Measurements from ENCODE around the gene MPEG1. TPM values are rescaled to one million over a fixed set of nuclear protein-coding genes. Genes with fewer than 3 reads are reported as not detected.
A peak's percentile ranks its signal among the peaks of the same experiment; 100 is the strongest.

Gene MPEG1
- total RNA-seq, 2 donors from 2014 or later = 1.3 to 3.9 TPM

GRCh38 chr11:59214141-59214893 is 1.6 kb upstream of the MPEG1 start:
- Histone ChIP-seq H3K36me3 (replicated peaks in 1 of 2; ENCODE audit: insufficient read depth in 1 of 2, low read depth in 2 of 2) (no peaks in the 10 kb centered on the region), H3K4me1 (no peaks in the 10 kb centered on the region), H3K27ac (peak overlapping the region in 1 of 4 donors; percentile 16), H3K27me3 (no peaks in the 10 kb centered on the region), H3K9me3 (no peaks in the 10 kb centered on the region), H3K4me3 (no peak overlapping the region)
- ATAC-seq (no peak), DNase-seq (no peak)
- TF ChIP-seq POLR2A (IDR thresholded peaks at IDR 0.05) (no peak), CTCF (IDR thresholded peaks at IDR 0.05) (no peak)
- intact Hi-C loops (cut with DNase I) = no loop called here
- 60 to 68% methylated on average over 2 of the region's 2 CpGs for WGBS, 2 donors

- intact Hi-C loops (cut with DNase I) = no loop called here
- Histone ChIP-seq H3K36me3 (replicated peaks in 1 of 2; ENCODE audit: insufficient read depth in 1 of 2, low read depth in 2 of 2) (no peaks in the 10 kb centered on the region), H3K9me3 (no peaks in the 10 kb centered on the region), H3K27me3 (no peaks in the 10 kb centered on the region), H3K4me1 (peaks cover 7% of the 10 kb centered on the region), H3K27ac (no peak overlapping the region), H3K4me3 (no peak overlapping the region)
- ATAC-seq = no peak
- TF ChIP-seq CTCF (IDR thresholded peaks at IDR 0.05) (no peak), POLR2A (IDR thresholded peaks at IDR 0.05) (no peak)
- DNase-seq = no peak
- WGBS, 2 donors = 73 to 77% methylated on average over 7 of the region's 7 CpGs
These were observed 505 bp downstream of the MPEG1 start for GRCh38 chr11:59212222-59212621.

- DNase-seq (no peak), ATAC-seq (no peak)
- TF ChIP-seq CTCF (IDR thresholded peaks at IDR 0.05) (no peak), POLR2A (IDR thresholded peaks at IDR 0.05) (no peak)
- H3K4me1 ChIP-seq = peaks cover 12% of the 10 kb centered on the region
- no peaks in the 10 kb centered on the region for H3K9me3 ChIP-seq
- H3K27me3 ChIP-seq = no peaks in the 10 kb centered on the region
- 56 to 78% methylated on average over 2 of the region's 2 CpGs for WGBS, 2 donors
- H3K4me3 ChIP-seq = no peak overlapping the region
- H3K36me3 ChIP-seq (replicated peaks in 1 of 2; ENCODE audit: insufficient read depth in 1 of 2, low read depth in 2 of 2) = no peaks in the 10 kb centered on the region
- H3K27ac ChIP-seq = no peak overlapping the region
- intact Hi-C loops (cut with DNase I) = loop anchor here (5.0 kb wide), 1 partner anchor 42 kb away; no protein-coding TSS in a partner anchor
These were observed 3.8 kb downstream of the MPEG1 start for GRCh38 chr11:59208956-59209355.

DNA sequence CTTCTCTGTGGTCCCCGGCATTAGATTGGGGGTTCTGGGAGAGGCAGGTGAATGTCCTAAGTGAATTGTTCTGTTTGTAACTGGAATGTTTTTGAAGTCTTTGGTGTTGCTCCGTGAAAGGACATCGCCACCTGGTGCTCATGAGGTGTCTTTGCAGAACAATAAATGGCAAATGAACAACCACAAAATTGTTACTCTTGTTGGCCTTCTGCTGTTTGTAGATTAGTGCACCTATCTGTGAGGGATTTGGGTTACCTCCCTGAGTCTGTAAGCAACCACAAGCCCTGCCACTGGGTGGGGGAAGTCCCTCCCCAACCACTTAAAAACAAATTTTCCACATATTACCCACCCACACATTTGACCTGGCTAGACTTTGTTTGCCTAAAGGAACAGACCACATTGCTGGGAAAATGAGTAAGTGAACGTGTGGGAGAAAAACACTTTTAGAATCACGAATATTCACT is 4.7 kb downstream of the MPEG1 start:
- ATAC-seq (peak; percentile 70), DNase-seq (peak; percentile 43 to 64 (median 58))
- peaks cover 12% of the 10 kb centered on the region for H3K4me1 ChIP-seq
- no peaks in the 10 kb centered on the region for H3K9me3 ChIP-seq
- TF ChIP-seq CTCF (IDR thresholded peaks at IDR 0.05) = peak; percentile 56 to 84 (median 72)
- TF ChIP-seq POLR2A (IDR thresholded peaks at IDR 0.05) = no peak
- no peaks in the 10 kb centered on the region for H3K27me3 ChIP-seq
- no peaks in the 10 kb centered on the region for H3K36me3 ChIP-seq (replicated peaks in 1 of 2; ENCODE audit: insufficient read depth in 1 of 2, low read depth in 2 of 2)
- intact Hi-C loops (cut with DNase I) = loop anchor here (5.0 kb wide), 1 partner anchor 41 kb away; no protein-coding TSS in a partner anchor
- 1 to 5% methylated on average over 5 of the region's 5 CpGs for WGBS, 2 donors
- H3K27ac ChIP-seq = no peak overlapping the region
- H3K4me3 ChIP-seq = no peak overlapping the region
